Measurements from ENCODE around the gene MIER3.

DNA sequence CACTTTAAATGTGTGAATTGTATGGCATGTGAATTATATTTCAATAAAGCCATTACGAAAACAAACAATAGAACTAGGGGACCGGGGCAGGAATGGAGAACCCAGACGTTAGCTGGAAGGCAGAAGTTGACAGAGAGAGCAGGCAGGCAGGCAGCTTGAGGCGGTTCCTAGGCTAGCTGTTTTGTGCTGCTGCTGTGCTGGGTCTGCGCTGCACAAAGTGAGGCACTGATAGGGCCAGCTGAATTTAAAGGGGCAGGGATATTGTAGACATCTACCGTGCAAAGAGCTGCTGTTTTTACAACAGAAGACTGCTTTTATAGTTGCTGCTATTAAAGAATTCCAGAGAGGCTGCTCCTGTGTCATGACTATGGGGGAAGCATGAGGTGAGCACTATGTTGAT, 21.6 kb upstream of the MIER3 start:
- TF ChIP-seq EZH2 (IDR thresholded peaks at IDR 0.05; ENCODE audit: borderline replicate concordance, low read depth, low read length, severe bottlenecking) = no peak
- TF ChIP-seq, protein P1, sequence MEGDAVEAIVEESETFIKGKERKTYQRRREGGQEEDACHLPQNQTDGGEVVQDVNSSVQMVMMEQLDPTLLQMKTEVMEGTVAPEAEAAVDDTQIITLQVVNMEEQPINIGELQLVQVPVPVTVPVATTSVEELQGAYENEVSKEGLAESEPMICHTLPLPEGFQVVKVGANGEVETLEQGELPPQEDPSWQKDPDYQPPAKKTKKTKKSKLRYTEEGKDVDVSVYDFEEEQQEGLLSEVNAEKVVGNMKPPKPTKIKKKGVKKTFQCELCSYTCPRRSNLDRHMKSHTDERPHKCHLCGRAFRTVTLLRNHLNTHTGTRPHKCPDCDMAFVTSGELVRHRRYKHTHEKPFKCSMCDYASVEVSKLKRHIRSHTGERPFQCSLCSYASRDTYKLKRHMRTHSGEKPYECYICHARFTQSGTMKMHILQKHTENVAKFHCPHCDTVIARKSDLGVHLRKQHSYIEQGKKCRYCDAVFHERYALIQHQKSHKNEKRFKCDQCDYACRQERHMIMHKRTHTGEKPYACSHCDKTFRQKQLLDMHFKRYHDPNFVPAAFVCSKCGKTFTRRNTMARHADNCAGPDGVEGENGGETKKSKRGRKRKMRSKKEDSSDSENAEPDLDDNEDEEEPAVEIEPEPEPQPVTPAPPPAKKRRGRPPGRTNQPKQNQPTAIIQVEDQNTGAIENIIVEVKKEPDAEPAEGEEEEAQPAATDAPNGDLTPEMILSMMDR (IDR thresholded peaks at IDR 0.05; ENCODE audit: borderline replicate concordance, extremely low read depth, low read length, poor library complexity, severe bottlenecking) = no peak
